Keratinocyte (primary cell): ENCODE measurements around the gene IFNA6. TPM values are rescaled to one million over a fixed set of nuclear protein-coding genes. Genes with fewer than 3 reads are reported as not detected.

Source experiments
- DNase-seq: peaks from one replicate; pipeline ENCODE4 v3.0.0-alpha.2; 2011; ENCODE audit warnings: low read depth, missing footprints, low spot score
- FAIRE-seq: peaks from 2 replicates; lab custom pipeline; 2011; peaks lifted over from hg19 to GRCh38; lab: Jason Lieb, UNC
- H2AFZ ChIP-seq: 2 replicates; pipeline ENCODE4 v1.6.0; 2012; ENCODE audit warnings: low read length, control low read depth, inconsistent platforms; ENCODE audit not compliant: control insufficient read depth
- H3K27ac ChIP-seq: 2 replicates; pipeline ENCODE4 v1.5.1; 2011; ENCODE audit warnings: low read length; ENCODE audit not compliant: control insufficient read depth, insufficient read depth
- H3K27me3 ChIP-seq: 3 replicates; pipeline ENCODE4 v1.6.0; 2011; ENCODE audit warnings: low read length; ENCODE audit not compliant: control insufficient read depth, insufficient read depth; ENCODE audit errors: extremely low read depth
- H3K36me3 ChIP-seq, 2 experiments: 2 replicates in 1 of 2; 3 replicates in 1 of 2; pipeline ENCODE4 v1.5.1; 2011; ENCODE audit warnings: low read length in 2 of 2, mild to moderate bottlenecking in 1 of 2; ENCODE audit not compliant: control insufficient read depth in 2 of 2, insufficient read depth in 2 of 2; ENCODE audit errors: extremely low read depth in 1 of 2
- H3K4me1 ChIP-seq: 3 replicates; pipeline ENCODE4 v1.5.1; 2011; ENCODE audit warnings: low read length; ENCODE audit not compliant: control insufficient read depth, insufficient read depth; ENCODE audit errors: extremely low read depth
- H3K4me2 ChIP-seq: 3 replicates; pipeline ENCODE4 v1.6.0; 2011; ENCODE audit warnings: low read depth, low read length; ENCODE audit not compliant: control insufficient read depth, insufficient read depth; ENCODE audit errors: extremely low read depth
- H3K4me3 ChIP-seq, 3 experiments: fragments of 200-600 bp in 1 of 3; sonication (generic) in 1 of 3; 2 replicates in 2 of 3; 3 replicates in 1 of 3; pipeline ENCODE4 v1.5.1; 2011 to 2016; ENCODE audit warnings: low read length in 3 of 3, mild to moderate bottlenecking in 3 of 3, control low read depth in 2 of 3, inconsistent platforms in 1 of 3, low read depth in 1 of 3, mixed read lengths in 1 of 3, mixed run types in 1 of 3, moderate library complexity in 1 of 3; ENCODE audit not compliant: control insufficient read depth in 2 of 3, insufficient read depth in 2 of 3; ENCODE audit errors: extremely low read depth in 1 of 3
- H3K79me2 ChIP-seq: 2 replicates; pipeline ENCODE4 v1.6.0; 2012; ENCODE audit warnings: low read length; ENCODE audit not compliant: control insufficient read depth, insufficient read depth
- H3K9ac ChIP-seq: 3 replicates; pipeline ENCODE4 v1.6.0; 2011; ENCODE audit warnings: low read length; ENCODE audit not compliant: control insufficient read depth, insufficient read depth; ENCODE audit errors: extremely low read depth
- H3K9me1 ChIP-seq: 3 replicates; pipeline ENCODE4 v1.6.0; 2011; ENCODE audit warnings: low read length; ENCODE audit not compliant: control insufficient read depth, insufficient read depth; ENCODE audit errors: extremely low read depth
- H3K9me3 ChIP-seq: 2 replicates; pipeline ENCODE4 v1.5.1; 2012; ENCODE audit warnings: low read depth, low read length; ENCODE audit not compliant: control insufficient read depth
- H4K20me1 ChIP-seq: 3 replicates; pipeline ENCODE4 v1.6.0; 2011; ENCODE audit warnings: low read length; ENCODE audit not compliant: control insufficient read depth, insufficient read depth; ENCODE audit errors: extremely low read depth
- EZH2 ChIP-seq: IDR thresholded peaks from one replicate; pipeline ENCODE4 v1.6.1; 2012; ENCODE audit warnings: inconsistent platforms, mild to moderate bottlenecking, low read length, moderate library complexity
- dilution Hi-C: fragments of 300-500 bp; cut with MboI; formaldehyde crosslinking; loops from one replicate; pipeline ENCODE4 v1.7.0; 2020; ENCODE audit warnings: low sequenced_read_pairs; ENCODE audit not compliant: extremely low pct_ligation_motif_present
- polyA minus RNA-seq, 3 experiments: library from RNA; depleted of rRNA, polyadenylated mRNA; stranded (reverse); fragments of >200 nt; gene quantifications; 1 replicate in 1 of 3; 2 replicates in 1 of 3; 3 replicates in 1 of 3; pipeline ENCODE4 v1.2.3, GENCODE V29; 2011
- polyA plus RNA-seq, 5 experiments: library from polyadenylated mRNA; depleted of rRNA in 3 of 5; stranded (reverse) in 3 of 5; stranded (forward) in 1 of 5; unstranded in 1 of 5; fragments of >200 nt; gene quantifications; 1 replicate in 1 of 5; 2 replicates in 3 of 5; 3 replicates in 1 of 5; pipeline versions ENCODE4 v1.2.1 to v1.2.3, GENCODE V29; 2011 to 2012; ENCODE audit warnings: missing spikeins in 2 of 5, low read depth in 1 of 5, low replicate concordance in 1 of 5
- TF ChIP-seq, protein P1 (sequence below), 3 experiments: IDR thresholded peaks in 1 of 3; conservative IDR thresholded peaks in 1 of 3; optimal IDR thresholded peaks in 1 of 3; 2 replicates in 2 of 3; 3 replicates in 1 of 3; pipeline versions ENCODE3 to v1.5.1; 2011; ENCODE audit warnings: low read length in 3 of 3, mild to moderate bottlenecking in 3 of 3, moderate library complexity in 2 of 3, control low read depth in 1 of 3, inconsistent platforms in 1 of 3; ENCODE audit not compliant: insufficient read depth in 2 of 3; ENCODE audit errors: extremely low read depth in 1 of 3

IFNA6 gene
- polyA plus RNA-seq (not detected in 3 replicates), polyA minus RNA-seq (not detected in 3 replicates)
- not detected for polyA plus RNA-seq (2011; ENCODE audit: low read depth)
- not detected in 2 replicates for polyA plus RNA-seq (2011; cell fraction: cytosol; rRNA removed)
- polyA plus RNA-seq (2011; cell fraction: nucleus; rRNA removed) = not detected in 2 replicates
- not detected in 2 replicates for polyA plus RNA-seq (2012; ENCODE audit: low replicate concordance)
- polyA minus RNA-seq (2011; cell fraction: cytosol; rRNA and poly(A)+ RNA removed) = not detected
- not detected in 2 replicates for polyA minus RNA-seq (2011; cell fraction: nucleus; rRNA and poly(A)+ RNA removed)

DNA sequence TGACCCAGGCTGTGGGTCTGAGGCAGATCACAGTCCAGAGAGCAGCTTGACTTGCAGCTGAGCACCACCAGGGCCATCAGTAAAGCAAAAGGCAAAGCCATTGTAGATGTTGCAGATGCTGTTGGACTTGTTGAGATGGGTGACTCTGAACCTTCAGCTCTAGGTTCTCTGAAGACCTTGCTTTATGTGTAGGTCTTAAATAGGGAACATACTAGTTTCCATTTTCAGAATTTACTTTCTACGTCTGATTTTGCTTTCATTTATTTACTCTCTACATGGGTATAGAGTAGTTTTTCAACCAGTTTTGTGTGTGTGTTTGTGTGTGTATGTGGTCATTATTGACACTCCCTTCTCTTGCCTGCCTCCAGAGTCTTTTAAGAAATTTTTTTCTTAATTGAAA, at the start of gene IFNA6:
IFNA6 (minus strand) TSS at position 101 of the 400 bp plus-strand sequence; CDS start at position 101, 0 bp downstream.
- no peaks in the 10 kb centered on the region for H3K4me1 ChIP-seq
- TF ChIP-seq, protein P1, sequence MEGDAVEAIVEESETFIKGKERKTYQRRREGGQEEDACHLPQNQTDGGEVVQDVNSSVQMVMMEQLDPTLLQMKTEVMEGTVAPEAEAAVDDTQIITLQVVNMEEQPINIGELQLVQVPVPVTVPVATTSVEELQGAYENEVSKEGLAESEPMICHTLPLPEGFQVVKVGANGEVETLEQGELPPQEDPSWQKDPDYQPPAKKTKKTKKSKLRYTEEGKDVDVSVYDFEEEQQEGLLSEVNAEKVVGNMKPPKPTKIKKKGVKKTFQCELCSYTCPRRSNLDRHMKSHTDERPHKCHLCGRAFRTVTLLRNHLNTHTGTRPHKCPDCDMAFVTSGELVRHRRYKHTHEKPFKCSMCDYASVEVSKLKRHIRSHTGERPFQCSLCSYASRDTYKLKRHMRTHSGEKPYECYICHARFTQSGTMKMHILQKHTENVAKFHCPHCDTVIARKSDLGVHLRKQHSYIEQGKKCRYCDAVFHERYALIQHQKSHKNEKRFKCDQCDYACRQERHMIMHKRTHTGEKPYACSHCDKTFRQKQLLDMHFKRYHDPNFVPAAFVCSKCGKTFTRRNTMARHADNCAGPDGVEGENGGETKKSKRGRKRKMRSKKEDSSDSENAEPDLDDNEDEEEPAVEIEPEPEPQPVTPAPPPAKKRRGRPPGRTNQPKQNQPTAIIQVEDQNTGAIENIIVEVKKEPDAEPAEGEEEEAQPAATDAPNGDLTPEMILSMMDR (optimal IDR thresholded peaks at IDR 0.05 in 1 of 3, IDR thresholded peaks at IDR 0.05 in 1 of 3, conservative IDR thresholded peaks at IDR 0.05 in 1 of 3; ENCODE audit: extremely low read depth in 1 of 3, insufficient read depth in 2 of 3, low read length in 3 of 3) = no peak
- no peak for TF ChIP-seq EZH2
- peaks cover 16% of the 10 kb centered on the region for H3K27me3 ChIP-seq
- dilution Hi-C loops = no loop called here
- H3K79me2 ChIP-seq = no peaks in the 10 kb centered on the region
- no peaks in the 10 kb centered on the region for H3K9me3 ChIP-seq
- no peak within 1 kb of the TSS for H3K4me3 ChIP-seq
- no peaks in the 10 kb centered on the region for H3K9me1 ChIP-seq
- H2AFZ ChIP-seq = no peak within 1 kb of the TSS
- H3K9ac ChIP-seq = no peak within 1 kb of the TSS
- no peaks in the 10 kb centered on the region for H3K36me3 ChIP-seq
- no peak within 1 kb of the TSS for H3K4me2 ChIP-seq
- H4K20me1 ChIP-seq = no peaks in the 10 kb centered on the region
- no peak within 1 kb of the TSS for H3K27ac ChIP-seq
- no peak for DNase-seq
- no peak for FAIRE-seq

DNA sequence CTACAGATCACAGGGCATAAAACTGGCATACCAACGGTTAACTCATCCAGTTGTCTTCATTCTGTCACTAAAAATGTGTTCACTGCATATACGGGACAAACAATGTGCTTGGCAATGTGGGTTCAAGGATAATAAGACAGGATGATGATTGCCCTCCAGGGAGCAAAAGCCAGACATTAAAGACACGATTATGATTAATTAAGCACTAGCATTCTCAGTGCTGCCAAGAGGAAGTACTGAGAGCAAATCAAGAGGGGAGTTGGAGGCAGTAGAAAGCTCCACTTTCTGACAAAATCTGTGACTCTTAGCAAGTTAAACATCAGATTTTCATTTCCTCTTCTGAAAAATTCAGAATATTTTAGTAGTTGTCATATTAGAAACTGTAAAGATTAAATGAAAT, 49.3 kb upstream of the IFNA6 start:
- FAIRE-seq = no peak
- Histone ChIP-seq H3K9me3 (no peaks in the 10 kb centered on the region), H3K27ac (no peak overlapping the region), H3K79me2 (no peaks in the 10 kb centered on the region), H4K20me1 (no peaks in the 10 kb centered on the region), H3K27me3 (peaks cover 54% of the 10 kb centered on the region), H3K4me3 (no peak overlapping the region), H3K9ac (no peak overlapping the region), H3K9me1 (no peaks in the 10 kb centered on the region), H3K4me1 (no peaks in the 10 kb centered on the region), H3K36me3 (no peaks in the 10 kb centered on the region), H3K4me2 (no peak overlapping the region), H2AFZ (no peak overlapping the region)
- TF ChIP-seq EZH2 = no peak
- TF ChIP-seq, protein P1 (optimal IDR thresholded peaks at IDR 0.05 in 1 of 3, IDR thresholded peaks at IDR 0.05 in 1 of 3, conservative IDR thresholded peaks at IDR 0.05 in 1 of 3; ENCODE audit: extremely low read depth in 1 of 3, insufficient read depth in 2 of 3, low read length in 3 of 3) = no peak
- no peak for DNase-seq
- dilution Hi-C loops = no loop called here
